Ovary (tissue), 3 donors: ENCODE data around the gene NUDT9.

Experiments used
- CTCF ChIP-seq, 3 donors: fragments of 450-650 bp in 2 of 3; fragments of 200-600 bp in 1 of 3; IDR thresholded peaks; one replicate each; pipeline versions ENCODE4 v1.5.1 to v1.8.0; 2016 to 2022; ENCODE audit warnings: antibody characterized with exemption in 3 of 3, mild to moderate bottlenecking in 1 of 3
- POLR2A ChIP-seq: fragments of 450-650 bp; IDR thresholded peaks from one replicate; pipeline ENCODE4 v1.6.1; 2017; ENCODE audit warnings: antibody characterized with exemption, mild to moderate bottlenecking, moderate library complexity
- donor health status: DM: no; HTN: no; CAD: no.

GRCh38 chr4:87427518-87427868 is 5.1 kb downstream of the NUDT9 start:
- TF ChIP-seq CTCF (IDR thresholded peaks at IDR 0.05), result no peak
- TF ChIP-seq POLR2A, result no peak
